ENCODE data around the gene GPR179. TPM values are rescaled to one million over a fixed set of nuclear protein-coding genes. Genes with fewer than 3 reads are reported as not detected.

The GPR179 gene
- total RNA-seq: under 1 TPM in 1 of 4 donors, not detected in 3; 0.25 TPM

GRCh38 chr17:38343608-38344419 lies at the start of gene GPR179:
Gene GPR179, minus strand, starts transcription at chr17:38343956. Its CDS starts 167 bp downstream, at chr17:38343789.
- no peak for TF ChIP-seq POLR2A (IDR thresholded peaks at IDR 0.05)
- TF ChIP-seq, protein P1, sequence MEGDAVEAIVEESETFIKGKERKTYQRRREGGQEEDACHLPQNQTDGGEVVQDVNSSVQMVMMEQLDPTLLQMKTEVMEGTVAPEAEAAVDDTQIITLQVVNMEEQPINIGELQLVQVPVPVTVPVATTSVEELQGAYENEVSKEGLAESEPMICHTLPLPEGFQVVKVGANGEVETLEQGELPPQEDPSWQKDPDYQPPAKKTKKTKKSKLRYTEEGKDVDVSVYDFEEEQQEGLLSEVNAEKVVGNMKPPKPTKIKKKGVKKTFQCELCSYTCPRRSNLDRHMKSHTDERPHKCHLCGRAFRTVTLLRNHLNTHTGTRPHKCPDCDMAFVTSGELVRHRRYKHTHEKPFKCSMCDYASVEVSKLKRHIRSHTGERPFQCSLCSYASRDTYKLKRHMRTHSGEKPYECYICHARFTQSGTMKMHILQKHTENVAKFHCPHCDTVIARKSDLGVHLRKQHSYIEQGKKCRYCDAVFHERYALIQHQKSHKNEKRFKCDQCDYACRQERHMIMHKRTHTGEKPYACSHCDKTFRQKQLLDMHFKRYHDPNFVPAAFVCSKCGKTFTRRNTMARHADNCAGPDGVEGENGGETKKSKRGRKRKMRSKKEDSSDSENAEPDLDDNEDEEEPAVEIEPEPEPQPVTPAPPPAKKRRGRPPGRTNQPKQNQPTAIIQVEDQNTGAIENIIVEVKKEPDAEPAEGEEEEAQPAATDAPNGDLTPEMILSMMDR (IDR thresholded peaks at IDR 0.05): no peak
- intact Hi-C loops (cut with DNase I; ENCODE audit: low total_unique reads): no loop called here
- H3K4me3 ChIP-seq (ENCODE audit: low read depth, poor library complexity, severe bottlenecking): no peak within 1 kb of the TSS
- 77 to 80% methylated on average over 18 of the region's 18 CpGs for WGBS, 2 donors
- DNase-seq (ENCODE audit: low spot score in 2 of 2): no peak

- WGBS, 2 donors: 68 to 73% methylated on average over 1 of the region's 1 CpG
- intact Hi-C loops (cut with DNase I; ENCODE audit: low total_unique reads): no loop called here
- TF ChIP-seq, protein P1 (IDR thresholded peaks at IDR 0.05): no peak
- TF ChIP-seq POLR2A (IDR thresholded peaks at IDR 0.05): no peak
- no peak overlapping the region for H3K4me3 ChIP-seq (ENCODE audit: low read depth, poor library complexity, severe bottlenecking)
- no peak for DNase-seq (ENCODE audit: low spot score in 2 of 2)
Measured at GRCh38 chr17:38379448-38379847, 35.7 kb upstream of the GPR179 start.

DNA sequence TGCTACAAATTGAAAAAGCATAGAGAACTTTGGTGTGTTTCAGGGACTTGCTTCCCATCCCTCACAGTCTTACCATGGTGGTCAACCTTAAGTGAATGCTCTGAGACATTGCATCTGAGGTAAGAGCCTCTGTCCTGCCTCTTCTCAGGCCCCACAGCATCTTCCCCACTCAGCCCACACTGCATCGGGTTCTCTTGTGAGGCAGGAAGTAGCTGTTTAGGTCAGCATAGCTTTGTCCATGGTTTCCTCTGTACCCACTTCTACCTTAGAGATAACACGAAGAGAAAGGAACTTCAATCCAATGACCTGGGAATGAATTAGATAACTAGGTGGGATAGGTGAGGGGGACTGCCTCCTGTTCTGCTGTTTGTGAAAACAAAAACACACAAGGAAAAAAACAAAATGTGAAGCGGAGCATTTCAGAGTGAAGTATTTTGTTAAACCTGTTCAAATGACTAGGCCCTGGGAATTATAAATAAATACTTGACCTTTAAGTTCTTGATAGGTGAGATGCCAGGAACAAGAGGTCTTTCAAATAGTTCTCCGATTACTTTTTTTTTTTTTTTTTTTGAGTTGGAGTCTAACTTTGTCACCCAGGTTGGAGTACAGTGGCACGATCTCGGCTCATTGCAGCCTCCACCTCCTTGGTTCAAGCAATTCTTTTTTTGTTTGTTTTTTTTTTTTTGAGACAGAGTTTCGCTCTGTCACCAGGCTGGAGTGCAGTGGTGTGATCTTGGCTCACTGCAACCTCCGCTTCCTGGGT lies 25.5 kb upstream of the GPR179 start:
- intact Hi-C loops (cut with DNase I; ENCODE audit: low total_unique reads): no loop called here
- H3K4me3 ChIP-seq (ENCODE audit: low read depth, poor library complexity, severe bottlenecking): no peak overlapping the region
- WGBS, 2 donors: 89 to 92% methylated on average over 8 of the region's 8 CpGs
- DNase-seq (ENCODE audit: low spot score in 2 of 2): no peak
- no peak for TF ChIP-seq POLR2A (IDR thresholded peaks at IDR 0.05)
- TF ChIP-seq, protein P1 (IDR thresholded peaks at IDR 0.05): no peak

DNA sequence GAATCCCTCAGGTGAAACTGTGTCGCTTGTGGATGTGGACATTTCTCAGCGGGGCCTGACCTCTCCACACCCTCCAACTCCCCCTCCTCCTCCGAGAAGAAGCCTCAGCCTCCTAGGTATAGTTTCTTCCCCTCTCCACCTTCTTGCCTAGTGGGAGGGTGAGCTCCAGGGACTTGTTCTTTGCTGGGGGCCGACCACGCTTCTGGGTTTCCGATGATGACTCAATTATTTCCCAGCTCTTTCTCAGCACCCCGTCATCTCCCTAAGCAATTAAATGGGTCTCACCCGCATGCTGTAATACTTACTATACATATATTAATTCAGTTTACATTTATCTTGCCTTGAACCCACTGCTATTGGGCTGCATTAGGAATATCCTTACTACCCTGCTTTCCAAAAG lies 21.0 kb upstream of the GPR179 start:
- TF ChIP-seq, protein P1 (IDR thresholded peaks at IDR 0.05): no peak
- no peak for TF ChIP-seq POLR2A (IDR thresholded peaks at IDR 0.05)
- no peak for DNase-seq (ENCODE audit: low spot score in 2 of 2)
- H3K4me3 ChIP-seq (ENCODE audit: low read depth, poor library complexity, severe bottlenecking): no peak overlapping the region
- intact Hi-C loops (cut with DNase I; ENCODE audit: low total_unique reads): no loop called here
- 89 to 93% methylated on average over 8 of the region's 8 CpGs for WGBS, 2 donors

DNA sequence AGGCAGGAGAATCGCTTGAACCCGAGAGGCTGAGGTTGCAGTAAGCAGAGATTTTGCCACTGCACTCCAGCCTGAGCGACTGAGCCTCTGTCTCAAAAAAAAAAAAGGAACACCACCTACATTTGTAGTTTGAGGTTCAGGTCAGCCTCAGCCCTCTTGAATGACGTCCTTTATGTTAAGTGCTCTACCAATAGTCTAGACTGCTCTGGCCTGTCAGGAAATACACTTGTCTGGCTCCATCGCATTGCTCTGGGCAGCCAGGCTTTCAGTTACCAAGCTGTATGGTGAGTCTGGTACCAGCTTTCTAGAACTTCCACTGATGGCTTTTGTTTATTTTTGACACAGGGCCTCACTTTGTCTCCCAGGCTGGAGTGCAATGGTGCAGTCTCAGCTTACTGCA lies 19.3 kb upstream of the GPR179 start:
- intact Hi-C loops (cut with DNase I; ENCODE audit: low total_unique reads): no loop called here
- 96% methylated on average over 5 of the region's 5 CpGs for WGBS, 2 donors
- TF ChIP-seq, protein P1 (IDR thresholded peaks at IDR 0.05): no peak
- no peak overlapping the region for H3K4me3 ChIP-seq (ENCODE audit: low read depth, poor library complexity, severe bottlenecking)
- no peak for DNase-seq (ENCODE audit: low spot score in 2 of 2)
